ENCODE measurements around the gene NMS. TPM values are rescaled to one million over a fixed set of nuclear protein-coding genes. Genes with fewer than 3 reads are reported as not detected.

The NMS gene
- total and polyA plus RNA-seq, 10 of the 15 experiments (the other 5 are each of a cell fraction or from before 2014, with no cell fraction given): not detected

DNA sequence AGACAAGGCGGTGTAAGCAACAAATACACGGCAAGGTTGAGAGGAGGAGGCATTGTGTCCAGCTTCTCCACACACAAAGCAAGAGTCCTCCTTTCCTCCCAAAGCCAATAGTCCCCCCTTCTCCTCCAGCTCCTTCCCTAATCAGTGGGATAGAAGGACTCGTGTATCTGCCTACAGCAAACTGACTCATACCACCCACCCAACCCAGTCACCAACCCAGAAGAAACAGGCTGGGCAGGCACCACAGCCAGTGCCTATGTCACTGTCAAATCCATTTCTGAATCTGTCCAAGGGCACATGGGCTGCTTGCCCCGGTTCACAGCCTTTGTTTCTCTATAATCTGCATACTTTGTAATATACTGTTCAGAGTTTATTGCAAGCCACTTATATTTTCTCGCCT lies 19.2 kb upstream of the NMS start:
- no peak for ATAC-seq
- no peak for FAIRE-seq
- H3K4me1 ChIP-seq (ENCODE audit: control insufficient read depth, insufficient read depth, low read length): no peaks in the 10 kb centered on the region
- no peak overlapping the region for H3K4me2 ChIP-seq (ENCODE audit: control insufficient read depth, insufficient read depth)
- H3K9me3 ChIP-seq (replicated peaks; ENCODE audit: control insufficient read depth, insufficient read depth, low read length): peaks cover 2% of the 10 kb centered on the region; the same call in 2 of the 3 replicates
- ChIA-PET CTCF (no interaction called here), RAD21 (ENCODE audit: unreplicated experiment) (no interaction called here), POLR2A (interaction anchor here (0.7 kb wide), 1 partner anchor 19 kb away, joined by 3 read pairs; the partner anchor contains the start of gene NMS), SMC1A (ENCODE audit: uncharacterized antibody, unreplicated experiment) (interaction anchor here (0.9 to 1.5 kb wide), 2 partner anchors 9 to 16 kb away, joined by 3 to 4 read pairs; no protein-coding TSS in a partner anchor)
- intact Hi-C loops (cut with micrococcal nuclease; ENCODE audit: unreplicated experiment) (no loop called here), in situ Hi-C loops (cut with MboI) (no loop called here)
- H3K36me3 ChIP-seq (ENCODE audit: control insufficient read depth in 2 of 2, insufficient read depth in 2 of 2, low read length in 1 of 2): no peaks in the 10 kb centered on the region
- H3K79me2 ChIP-seq (ENCODE audit: control insufficient read depth, insufficient read depth, low read length): no peaks in the 10 kb centered on the region
- H3K27me3 ChIP-seq (replicated peaks in 1 of 2; ENCODE audit: control insufficient read depth in 2 of 2, insufficient read depth in 2 of 2, low read length in 1 of 2): no peaks in the 10 kb centered on the region
- H3K27ac ChIP-seq (ENCODE audit: control insufficient read depth, insufficient read depth): no peak overlapping the region
- DNase-seq (ENCODE audit: low read depth, low spot score): no peak
- no peak overlapping the region for H3K9ac ChIP-seq (ENCODE audit: control insufficient read depth, insufficient read depth, low read length)
- TF ChIP-seq ASH2L (IDR thresholded peaks at IDR 0.05; ENCODE audit: borderline replicate concordance, low read depth): no peak
- no peak for TF ChIP-seq SRF (IDR thresholded peaks at IDR 0.05; ENCODE audit: low read depth in 2 of 2, low read length in 2 of 2)
- TF ChIP-seq ELK1 (IDR thresholded peaks at IDR 0.05; ENCODE audit: low read depth, low read length): no peak
- no peak for TF ChIP-seq MYB (IDR thresholded peaks at IDR 0.05; ENCODE audit: borderline replicate concordance, low read depth, low read length)
- no peak for TF ChIP-seq CHD4 (IDR thresholded peaks at IDR 0.05)
- TF ChIP-seq IRF4 (IDR thresholded peaks at IDR 0.05; ENCODE audit: low read depth, low read length): no peak
- TF ChIP-seq MLLT1 (IDR thresholded peaks at IDR 0.05): no peak
- no peak for TF ChIP-seq SREBF2 (IDR thresholded peaks at IDR 0.05; ENCODE audit: low read length)
- TF ChIP-seq EGR1 (IDR thresholded peaks at IDR 0.05; ENCODE audit: borderline replicate concordance in 1 of 2, low read depth in 2 of 2, low read length in 2 of 2): no peak
- WGBS (ENCODE audit: insufficient coverage, insufficient replicate concordance, low lambda C conversion rate, missing lambda C conversion rate): 29% methylated on average over 4 of the region's 5 CpGs
- no TSS peak for BruUV-seq (replicated peaks)
- no peak overlapping the region for H2AFZ ChIP-seq (ENCODE audit: control insufficient read depth, low read depth, low read length)
- no peak overlapping the region for H3K4me3 ChIP-seq
- no peaks in the 10 kb centered on the region for H4K20me1 ChIP-seq (ENCODE audit: control insufficient read depth, insufficient read depth)
